WTC11 (cell line): ENCODE data around the gene MCTS1.

Experiments
- ATF2 ChIP-seq: sonication (generic); formaldehyde crosslinking; IDR thresholded peaks from 2 replicates; pipeline ENCODE4 v1.8.1; 2022; ENCODE audit warnings: low read depth, missing genetic modification reagents, borderline replicate concordance
- CTCF ChIP-seq: fragments of 200-600 bp; IDR thresholded peaks from 2 replicates; pipeline ENCODE4 v1.8.0; 2022; ENCODE audit warnings: antibody characterized with exemption
- HMGXB4 ChIP-seq: sonication (generic); formaldehyde crosslinking; IDR thresholded peaks from 2 replicates; pipeline ENCODE4 v1.8.1; 2023; ENCODE audit warnings: mild to moderate bottlenecking, moderate library complexity, missing genetic modification reagents
- MAX ChIP-seq: sonication (generic); formaldehyde crosslinking; IDR thresholded peaks from 2 replicates; pipeline ENCODE4 v1.8.0; 2022; ENCODE audit warnings: mild to moderate bottlenecking, missing genetic modification reagents
- TP53 ChIP-seq: sonication (generic); formaldehyde crosslinking; IDR thresholded peaks from 2 replicates; pipeline ENCODE4 v1.8.1; 2023; ENCODE audit warnings: mild to moderate bottlenecking, missing genetic modification reagents

GRCh38 chrX:120575379-120576114, 28.4 kb upstream of the MCTS1 start:
- TF ChIP-seq HMGXB4 (CRISPR knock-in tag) (no peak), MAX (CRISPR knock-in tag) (peak; percentile 85), CTCF (no peak), TP53 (CRISPR knock-in tag) (no peak), ATF2 (CRISPR knock-in tag) (no peak)
